ENCODE results near the gene DLGAP1.

DLGAP1 gene

DNA sequence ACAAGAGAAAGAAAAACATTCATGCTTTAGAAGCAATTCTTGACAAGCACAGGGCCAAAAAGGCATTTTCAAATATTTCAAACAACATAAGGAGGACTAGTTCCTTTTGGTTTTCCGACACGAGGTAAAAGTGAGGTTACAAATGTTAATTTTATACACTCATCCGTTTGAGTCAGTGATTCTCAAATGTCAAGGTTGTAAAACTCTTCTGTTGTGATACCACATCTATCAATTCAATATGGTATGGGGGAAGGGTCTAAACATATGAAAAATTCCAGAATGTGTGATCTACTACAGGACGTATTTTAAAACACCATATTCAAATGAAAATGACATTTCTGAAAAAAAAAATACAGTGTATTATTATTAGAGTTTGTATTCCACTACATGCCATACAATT is 952.5 kb downstream of the DLGAP1 start:
- no peak for TF ChIP-seq FOXM1 (IDR thresholded peaks at IDR 0.05; ENCODE audit: borderline replicate concordance, low read depth)
- TF ChIP-seq TEAD4 (IDR thresholded peaks at IDR 0.05) = no peak
- no peak for TF ChIP-seq USF1 (IDR thresholded peaks at IDR 0.05)
- no peak for TF ChIP-seq TAF1 (IDR thresholded peaks at IDR 0.05; ENCODE audit: low read depth)
- TF ChIP-seq NFIC (IDR thresholded peaks at IDR 0.05) = no peak
- TF ChIP-seq CEBPB (IDR thresholded peaks at IDR 0.05) = no peak
- TF ChIP-seq YY1 (IDR thresholded peaks at IDR 0.05; ENCODE audit: low read depth) = no peak
- TF ChIP-seq MAX (IDR thresholded peaks at IDR 0.05) = no peak
- TF ChIP-seq TCF12 (IDR thresholded peaks at IDR 0.05; ENCODE audit: low read depth) = no peak
- no peak for TF ChIP-seq ZBTB7A (IDR thresholded peaks at IDR 0.05; ENCODE audit: low read depth)
- no peak for TF ChIP-seq REST (IDR thresholded peaks at IDR 0.05; ENCODE audit: low read depth)

GRCh38 chr18:3500016-3500415 is 955.1 kb downstream of the DLGAP1 start:
- TF ChIP-seq CEBPB (IDR thresholded peaks at IDR 0.05) (no peak), TCF12 (IDR thresholded peaks at IDR 0.05; ENCODE audit: low read depth) (no peak), TAF1 (IDR thresholded peaks at IDR 0.05; ENCODE audit: low read depth) (no peak), FOXM1 (IDR thresholded peaks at IDR 0.05; ENCODE audit: borderline replicate concordance, low read depth) (no peak), RAD21 (IDR thresholded peaks at IDR 0.05; ENCODE audit: low read depth) (no peak), MAX (IDR thresholded peaks at IDR 0.05) (no peak), TEAD4 (IDR thresholded peaks at IDR 0.05) (no peak), EGR1 (IDR thresholded peaks at IDR 0.05) (no peak), YY1 (IDR thresholded peaks at IDR 0.05; ENCODE audit: low read depth) (no peak), USF1 (IDR thresholded peaks at IDR 0.05) (no peak)

DNA sequence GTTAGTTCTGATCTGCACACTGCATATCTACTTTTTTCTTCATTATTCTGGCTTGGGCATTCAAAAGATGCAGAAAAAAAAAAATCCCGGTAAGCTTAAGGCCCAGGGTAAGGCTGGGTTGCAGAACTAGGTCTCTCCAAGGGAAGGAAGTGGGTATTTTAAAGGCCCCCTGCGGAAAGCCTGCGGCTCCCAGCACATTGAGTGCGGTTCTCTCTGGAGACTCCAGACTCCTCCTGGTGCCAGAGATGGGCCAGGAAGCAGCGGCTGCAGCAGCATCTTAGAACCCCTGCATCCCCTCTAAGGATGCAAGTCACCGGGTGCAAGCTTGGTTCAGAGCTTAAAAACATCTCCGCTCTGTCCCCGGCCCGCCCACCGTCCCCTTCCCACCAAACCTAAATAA is 955.6 kb downstream of the DLGAP1 start:
- TF ChIP-seq REST (IDR thresholded peaks at IDR 0.05; ENCODE audit: low read depth) = no peak
- no peak for TF ChIP-seq MAX (IDR thresholded peaks at IDR 0.05)
- TF ChIP-seq TAF1 (IDR thresholded peaks at IDR 0.05; ENCODE audit: low read depth) = no peak
- no peak for TF ChIP-seq ZBTB7A (IDR thresholded peaks at IDR 0.05; ENCODE audit: low read depth)
- no peak for TF ChIP-seq USF1 (IDR thresholded peaks at IDR 0.05)
- TF ChIP-seq EGR1 (IDR thresholded peaks at IDR 0.05) = no peak
- no peak for TF ChIP-seq EP300 (IDR thresholded peaks at IDR 0.05; ENCODE audit: borderline replicate concordance)
- TF ChIP-seq CREB1 (IDR thresholded peaks at IDR 0.05; ENCODE audit: low read depth) = no peak

GRCh38 chr18:3498698-3499471 is 956.2 kb downstream of the DLGAP1 start:
- no peak for TF ChIP-seq ZBTB7A (IDR thresholded peaks at IDR 0.05; ENCODE audit: low read depth)
- TF ChIP-seq CEBPB (IDR thresholded peaks at IDR 0.05) = no peak
- no peak for TF ChIP-seq TAF1 (IDR thresholded peaks at IDR 0.05; ENCODE audit: low read depth)
- no peak for TF ChIP-seq RAD21 (IDR thresholded peaks at IDR 0.05; ENCODE audit: low read depth)
- no peak for TF ChIP-seq CREB1 (IDR thresholded peaks at IDR 0.05; ENCODE audit: low read depth)
- no peak for TF ChIP-seq USF1 (IDR thresholded peaks at IDR 0.05)
- no peak for TF ChIP-seq TCF12 (IDR thresholded peaks at IDR 0.05; ENCODE audit: low read depth)
- TF ChIP-seq EP300 (IDR thresholded peaks at IDR 0.05; ENCODE audit: borderline replicate concordance) = no peak
- TF ChIP-seq MAX (IDR thresholded peaks at IDR 0.05) = no peak
- no peak for TF ChIP-seq YY1 (IDR thresholded peaks at IDR 0.05; ENCODE audit: low read depth)
- no peak for TF ChIP-seq EGR1 (IDR thresholded peaks at IDR 0.05)
- TF ChIP-seq FOXM1 (IDR thresholded peaks at IDR 0.05; ENCODE audit: borderline replicate concordance, low read depth) = no peak
- no peak for TF ChIP-seq NFIC (IDR thresholded peaks at IDR 0.05)
- no peak for TF ChIP-seq TEAD4 (IDR thresholded peaks at IDR 0.05)
- no peak for TF ChIP-seq REST (IDR thresholded peaks at IDR 0.05; ENCODE audit: low read depth)

All from Ishikawa (cell line).